ENCODE results near the gene ARSJ.

ARSJ gene

GRCh38 chr4:113979148-113979904 lies at the start of gene ARSJ:
ARSJ (minus strand) TSS chr4:113979647; CDS start chr4:113978834, 813 bp downstream.
- DNase-seq (ENCODE audit: low read depth): no peak
- H3K4me3 ChIP-seq (ENCODE audit: low read depth, low read length): no peak within 1 kb of the TSS
- no peak for TF ChIP-seq MYC (IDR thresholded peaks at IDR 0.05; ENCODE audit: low read depth, low read length)
- TF ChIP-seq CTCF (IDR thresholded peaks at IDR 0.05; ENCODE audit: low read depth, low read length): no peak
- TF ChIP-seq POLR2A (IDR thresholded peaks at IDR 0.05; ENCODE audit: extremely low read depth, insufficient read length): no peak

DNA sequence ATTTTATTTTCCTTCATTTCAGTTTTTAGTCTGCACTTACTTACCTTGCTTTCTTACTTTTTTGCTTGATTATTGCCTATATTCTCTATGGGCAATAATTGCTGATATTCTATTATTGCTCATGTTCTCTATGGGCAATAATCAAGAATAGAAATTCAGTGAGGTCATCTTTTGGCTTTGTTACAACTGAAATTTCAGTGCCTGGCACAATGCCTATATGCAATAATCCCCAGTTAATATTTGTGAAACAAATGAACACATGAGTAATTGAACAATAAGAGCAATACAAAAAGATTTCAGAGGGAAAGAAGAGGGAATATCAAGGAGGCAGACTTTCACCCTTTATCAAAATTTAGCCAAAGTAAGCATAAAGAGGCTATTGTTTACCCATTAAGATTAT lies 48.6 kb upstream of the ARSJ start:
- no peak for TF ChIP-seq MYC (IDR thresholded peaks at IDR 0.05; ENCODE audit: low read depth, low read length)
- TF ChIP-seq CTCF (IDR thresholded peaks at IDR 0.05; ENCODE audit: low read depth, low read length): no peak
- no peak for TF ChIP-seq POLR2A (IDR thresholded peaks at IDR 0.05; ENCODE audit: extremely low read depth, insufficient read length)
- TF ChIP-seq MAX (IDR thresholded peaks at IDR 0.05; ENCODE audit: low read depth, low read length): no peak
- DNase-seq (ENCODE audit: low read depth): no peak
- H3K4me3 ChIP-seq (ENCODE audit: low read depth, low read length): no peak overlapping the region

DNA sequence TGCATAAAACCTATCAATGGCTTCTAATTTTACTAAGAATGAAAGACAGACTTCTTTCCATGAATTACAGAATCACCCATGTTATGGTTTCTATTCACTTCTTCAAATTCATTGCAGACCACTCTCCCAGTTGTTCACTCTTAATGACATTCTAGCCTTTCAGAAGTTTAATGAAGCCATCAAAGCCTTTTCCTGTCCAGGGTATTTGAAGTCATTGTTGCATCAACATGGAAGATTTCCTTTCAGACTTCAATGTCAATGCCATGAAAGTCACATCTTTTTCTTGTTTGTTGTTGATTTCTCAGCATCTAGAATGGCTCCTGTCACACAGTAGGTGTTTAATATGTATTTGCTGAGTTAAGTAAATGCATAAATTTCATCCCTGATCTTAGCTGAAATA lies 48.1 kb upstream of the ARSJ start:
- no peak for DNase-seq (ENCODE audit: low read depth)
- TF ChIP-seq CTCF (IDR thresholded peaks at IDR 0.05; ENCODE audit: low read depth, low read length) (no peak), MAX (IDR thresholded peaks at IDR 0.05; ENCODE audit: low read depth, low read length) (no peak), POLR2A (IDR thresholded peaks at IDR 0.05; ENCODE audit: extremely low read depth, insufficient read length) (no peak), MYC (IDR thresholded peaks at IDR 0.05; ENCODE audit: low read depth, low read length) (no peak)
- no peak overlapping the region for H3K4me3 ChIP-seq (ENCODE audit: low read depth, low read length)

DNA sequence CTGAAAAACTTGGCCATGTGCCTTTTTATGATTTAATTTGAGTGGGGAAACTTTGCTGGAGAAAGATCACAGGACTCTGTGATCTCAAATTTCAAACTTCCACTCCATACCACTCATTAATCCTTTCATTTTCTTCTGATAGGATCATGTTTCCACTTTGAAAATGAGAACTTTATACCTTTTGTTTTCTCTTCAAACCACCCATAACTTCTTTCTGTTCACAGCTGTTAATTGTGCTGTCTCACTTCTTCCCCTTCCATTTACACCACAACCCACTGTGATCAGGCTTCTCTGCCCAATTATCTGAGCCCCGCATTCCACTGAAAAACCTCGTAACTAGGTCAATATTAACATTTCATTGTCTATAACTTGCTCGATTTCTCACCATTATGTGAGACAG lies 47.0 kb upstream of the ARSJ start:
- no peak for DNase-seq (ENCODE audit: low read depth)
- no peak for TF ChIP-seq POLR2A (IDR thresholded peaks at IDR 0.05; ENCODE audit: extremely low read depth, insufficient read length)
- TF ChIP-seq CTCF (IDR thresholded peaks at IDR 0.05; ENCODE audit: low read depth, low read length): no peak
- TF ChIP-seq MYC (IDR thresholded peaks at IDR 0.05; ENCODE audit: low read depth, low read length): no peak
- TF ChIP-seq MAX (IDR thresholded peaks at IDR 0.05; ENCODE audit: low read depth, low read length): no peak
- no peak overlapping the region for H3K4me3 ChIP-seq (ENCODE audit: low read depth, low read length)

DNA sequence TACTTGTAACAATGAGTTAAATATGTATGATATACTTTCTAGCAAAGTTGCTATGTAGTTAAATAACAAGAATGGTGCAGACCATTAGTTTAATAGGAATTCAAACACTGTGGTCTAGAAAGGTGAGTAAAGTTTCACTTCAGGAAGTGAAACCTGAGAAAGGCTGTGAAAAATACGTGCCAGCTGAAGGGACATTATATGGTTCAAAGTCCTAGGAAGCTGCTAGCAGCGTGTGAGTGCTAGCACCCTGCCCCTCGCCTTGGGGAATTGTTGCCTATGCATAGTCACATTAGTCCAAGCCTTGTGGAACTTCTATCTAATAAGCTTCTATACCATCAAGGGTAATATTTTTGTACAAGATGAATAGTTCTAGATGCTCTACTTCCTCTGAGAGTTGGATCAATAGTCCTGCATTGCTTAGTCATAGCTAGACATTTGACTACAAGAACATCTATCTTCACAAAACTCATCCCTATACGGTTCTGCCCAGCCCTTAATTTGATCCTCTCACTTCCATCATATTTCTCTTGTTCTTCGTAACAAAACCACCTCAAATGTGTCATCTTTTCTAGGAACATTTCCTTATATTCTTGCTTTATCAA lies 45.8 kb upstream of the ARSJ start:
- DNase-seq (ENCODE audit: low read depth): no peak
- no peak overlapping the region for H3K4me3 ChIP-seq (ENCODE audit: low read depth, low read length)
- TF ChIP-seq POLR2A (IDR thresholded peaks at IDR 0.05; ENCODE audit: extremely low read depth, insufficient read length) (no peak), CTCF (IDR thresholded peaks at IDR 0.05; ENCODE audit: low read depth, low read length) (no peak), MAX (IDR thresholded peaks at IDR 0.05; ENCODE audit: low read depth, low read length) (no peak), MYC (IDR thresholded peaks at IDR 0.05; ENCODE audit: low read depth, low read length) (no peak)

Data from NB4 (cell line).